GM18507 (cell line): ENCODE data around the gene IL18BP.

Experiments used
- DNase-seq: peaks from one replicate; pipeline ENCODE4 v3.0.0; 2011; ENCODE audit warnings: low read depth; ENCODE audit not compliant: insufficient read length; ENCODE audit errors: extremely low spot score
- FAIRE-seq: peaks from 2 replicates; lab custom pipeline; 2011; peaks lifted over from hg19 to GRCh38; lab: Jason Lieb, UNC

IL18BP gene

GRCh38 chr11:72039856-72040401 is 41.2 kb downstream of the IL18BP start:
- no peak for DNase-seq

GRCh38 chr11:72040491-72041363 is 42.0 kb downstream of the IL18BP start:
- peak; percentile 75 for FAIRE-seq
- DNase-seq: peak; percentile 48

More at GRCh38 chr11:72039856-72040401, 41.2 kb downstream of the IL18BP start:
- no peak for FAIRE-seq

GRCh38 chr11:72041364-72042063 is 42.8 kb downstream of the IL18BP start:
- DNase-seq (no peak), FAIRE-seq (no peak)

GRCh38 chr11:72042064-72042745 is 43.5 kb downstream of the IL18BP start:
- DNase-seq (no peak), FAIRE-seq (no peak)

- DNase-seq: no peak
These were observed 47.1 kb downstream of the IL18BP start for GRCh38 chr11:72045849-72046248.

GRCh38 chr11:72048766-72049460 is 50.2 kb downstream of the IL18BP start:
- DNase-seq (no peak), FAIRE-seq (no peak)

More at GRCh38 chr11:72045849-72046248, 47.1 kb downstream of the IL18BP start:
- no peak for FAIRE-seq
